Cardiac fibroblast (primary cell): ENCODE data around the gene DBX2.

Experiments used
- DNase-seq, 2 donors: peaks; one replicate each; pipeline versions ENCODE4 v3.0.0 to v3.0.0-alpha.2; 2010; ENCODE audit warnings: low read depth in 2 of 2
- H3K4me3 ChIP-seq, 2 donors: replicated peaks in 1 of 2; 1 replicate in 1 of 2; 2 replicates in 1 of 2; pipeline ENCODE4 v1.5.1; 2011; ENCODE audit warnings: low read depth in 2 of 2, low read length in 2 of 2, mild to moderate bottlenecking in 2 of 2, moderate library complexity in 1 of 2
- CTCF ChIP-seq: IDR thresholded peaks from one replicate; pipeline ENCODE4 v1.5.1; 2011; ENCODE audit warnings: low read depth, mild to moderate bottlenecking, low read length, inconsistent platforms

Gene DBX2

GRCh38 chr12:45077251-45077650 is 26.4 kb upstream of the DBX2 start:
- no peak for DNase-seq
- H3K4me3 ChIP-seq: no peak overlapping the region
- TF ChIP-seq CTCF: no peak

GRCh38 chr12:45076417-45077026 is 25.6 kb upstream of the DBX2 start:
- H3K4me3 ChIP-seq: no peak overlapping the region
- no peak for DNase-seq
- TF ChIP-seq CTCF: no peak

- TF ChIP-seq CTCF: no peak
- no peak for DNase-seq
- no peak overlapping the region for H3K4me3 ChIP-seq
These were observed 24.8 kb upstream of the DBX2 start for GRCh38 chr12:45075587-45076282.

- TF ChIP-seq CTCF: no peak
- no peak overlapping the region for H3K4me3 ChIP-seq
- DNase-seq: no peak
These were observed 14.3 kb upstream of the DBX2 start for GRCh38 chr12:45065125-45065626.

GRCh38 chr12:45060976-45061375 is 10.1 kb upstream of the DBX2 start:
- TF ChIP-seq CTCF: no peak
- no peak overlapping the region for H3K4me3 ChIP-seq
- DNase-seq: no peak

- no peak for TF ChIP-seq CTCF
- DNase-seq: peak; percentile 9 to 21
- peak overlapping the region; percentile 33 to 35 for H3K4me3 ChIP-seq
These were observed 750 bp upstream of the DBX2 start for GRCh38 chr12:45051572-45052125.
